Ascending aorta (tissue), 2 donors: ENCODE measurements around the gene TPX2. TPM values are rescaled to one million over a fixed set of nuclear protein-coding genes. Genes with fewer than 3 reads are reported as not detected.
A peak's percentile ranks its signal among the peaks of the same experiment; 100 is the strongest.

Experiments
- DNase-seq, 2 donors: peaks; one replicate each; pipeline ENCODE4 v3.0.0-alpha.2; 2019; ENCODE audit warnings: low spot score in 2 of 2
- H3K27ac ChIP-seq, 2 donors: fragments of 200-600 bp; sonication (generic); one replicate each; pipeline ENCODE4 v1.5.1; 2016 to 2017; ENCODE audit warnings: mild to moderate bottlenecking in 1 of 2
- H3K27me3 ChIP-seq: fragments of 200-600 bp; sonication (generic); one replicate; pipeline ENCODE4 v1.5.1; 2017
- H3K36me3 ChIP-seq, 2 donors: fragments of 200-600 bp; sonication (generic); one replicate each; pipeline ENCODE4 v1.5.1; 2016
- H3K4me1 ChIP-seq, 2 donors: fragments of 200-600 bp; sonication (generic); one replicate each; pipeline ENCODE4 v1.5.1; 2016 to 2017; ENCODE audit warnings: mild to moderate bottlenecking in 1 of 2
- H3K4me3 ChIP-seq, 2 donors: fragments of 200-600 bp; sonication (generic); one replicate each; pipeline ENCODE4 v1.5.1; 2016 to 2017; ENCODE audit warnings: mild to moderate bottlenecking in 1 of 2
- H3K9me3 ChIP-seq, 2 donors: fragments of 200-600 bp; sonication (generic); one replicate each; pipeline ENCODE4 v1.5.1; 2016
- CTCF ChIP-seq, 3 experiments: fragments of 200-600 bp in 2 of 3; fragments of 450-650 bp in 1 of 3; sonication (generic) in 2 of 3; IDR thresholded peaks; one replicate each; pipeline ENCODE4 v1.5.1; 2016 to 2019; ENCODE audit warnings: antibody characterized with exemption in 3 of 3, mild to moderate bottlenecking in 1 of 3, moderate library complexity in 1 of 3
- intact Hi-C: fragments of 100-400 bp; cut with DNase I; formaldehyde crosslinking; loops from one replicate; pipeline ENCODE4 v1.15.1; 2023
- total RNA-seq: library from RNA; depleted of rRNA; stranded (reverse); fragments of >200 nt; gene quantifications from one replicate; pipeline ENCODE4 v1.1.0, GENCODE V29; 2016

Gene TPX2
- total RNA-seq, 1 donor from 2014 or later: not detected

DNA sequence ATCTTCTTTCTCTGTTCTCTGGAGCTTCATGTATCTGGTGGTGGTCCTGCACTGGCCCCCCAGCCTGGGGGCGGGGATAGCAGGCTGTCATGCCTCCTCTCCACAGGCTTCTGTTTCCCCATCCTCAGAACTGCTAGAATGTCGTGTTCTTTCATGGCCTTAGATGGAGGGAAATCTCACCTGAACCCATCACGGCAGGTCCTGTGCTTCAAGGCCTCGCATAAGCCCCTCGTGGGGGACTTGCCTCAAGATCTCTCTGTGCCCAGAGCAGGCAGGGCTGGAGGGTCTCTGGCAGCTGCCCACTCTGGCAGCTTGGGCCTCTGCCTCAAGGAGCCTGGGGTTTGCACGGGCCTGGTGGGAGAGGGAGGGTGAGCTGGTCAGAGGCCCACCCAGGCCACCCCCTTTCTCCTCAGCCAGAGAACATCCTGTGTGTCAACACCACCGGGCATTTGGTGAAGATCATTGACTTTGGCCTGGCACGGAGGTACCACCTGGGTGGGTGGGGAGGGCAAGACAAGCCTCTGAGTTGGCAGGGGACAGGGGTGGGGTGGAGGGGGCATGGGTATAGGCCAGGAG lies 91.4 kb downstream of the TPX2 start:
- Histone ChIP-seq H3K4me3 (no peak overlapping the region), H3K9me3 (no peaks in the 10 kb centered on the region), H3K27me3 (no peaks in the 10 kb centered on the region), H3K27ac (no peak overlapping the region), H3K36me3 (no peaks in the 10 kb centered on the region), H3K4me1 (peaks cover 0 to 4% of the 10 kb centered on the region in 2 donors)
- intact Hi-C loops: no loop called here
- TF ChIP-seq CTCF (IDR thresholded peaks at IDR 0.05): no peak
- DNase-seq: no peak

- Histone ChIP-seq H3K4me1 (peaks cover 7 to 11% of the 10 kb centered on the region in 2 donors), H3K27ac (no peak overlapping the region), H3K27me3 (no peaks in the 10 kb centered on the region), H3K9me3 (no peaks in the 10 kb centered on the region), H3K4me3 (no peak overlapping the region), H3K36me3 (no peaks in the 10 kb centered on the region)
- no peak for TF ChIP-seq CTCF (IDR thresholded peaks at IDR 0.05)
- intact Hi-C loops: no loop called here
- no peak for DNase-seq
These were observed 92.1 kb downstream of the TPX2 start for GRCh38 chr20:31831211-31831610.

DNA sequence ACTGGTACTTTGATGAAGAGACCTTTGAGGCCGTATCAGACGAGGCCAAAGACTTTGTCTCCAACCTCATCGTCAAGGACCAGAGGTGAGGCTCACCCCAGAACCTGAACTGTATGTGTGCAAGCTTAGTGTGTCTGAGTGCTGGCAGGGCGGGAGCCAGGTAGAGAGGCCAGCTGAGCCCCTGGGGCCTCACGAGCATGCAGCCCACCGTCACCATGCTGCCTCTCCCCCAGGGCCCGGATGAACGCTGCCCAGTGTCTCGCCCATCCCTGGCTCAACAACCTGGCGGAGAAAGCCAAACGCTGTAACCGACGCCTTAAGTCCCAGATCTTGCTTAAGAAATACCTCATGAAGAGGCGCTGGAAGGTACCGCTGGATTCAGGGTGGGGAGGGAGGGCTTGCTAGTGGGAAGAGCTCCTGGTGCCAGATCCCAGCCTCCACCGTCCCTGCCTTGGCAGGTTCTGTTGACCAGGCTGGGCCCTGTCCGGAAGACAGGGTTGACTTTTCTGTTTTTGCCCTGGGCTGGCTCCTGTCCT lies 92.7 kb downstream of the TPX2 start:
- Histone ChIP-seq H3K9me3 (no peaks in the 10 kb centered on the region), H3K27me3 (no peaks in the 10 kb centered on the region), H3K4me3 (no peak overlapping the region), H3K36me3 (no peaks in the 10 kb centered on the region), H3K4me1 (peaks cover 13 to 17% of the 10 kb centered on the region in 2 donors), H3K27ac (no peak overlapping the region)
- no peak for DNase-seq
- intact Hi-C loops: no loop called here
- TF ChIP-seq CTCF (IDR thresholded peaks at IDR 0.05): no peak

DNA sequence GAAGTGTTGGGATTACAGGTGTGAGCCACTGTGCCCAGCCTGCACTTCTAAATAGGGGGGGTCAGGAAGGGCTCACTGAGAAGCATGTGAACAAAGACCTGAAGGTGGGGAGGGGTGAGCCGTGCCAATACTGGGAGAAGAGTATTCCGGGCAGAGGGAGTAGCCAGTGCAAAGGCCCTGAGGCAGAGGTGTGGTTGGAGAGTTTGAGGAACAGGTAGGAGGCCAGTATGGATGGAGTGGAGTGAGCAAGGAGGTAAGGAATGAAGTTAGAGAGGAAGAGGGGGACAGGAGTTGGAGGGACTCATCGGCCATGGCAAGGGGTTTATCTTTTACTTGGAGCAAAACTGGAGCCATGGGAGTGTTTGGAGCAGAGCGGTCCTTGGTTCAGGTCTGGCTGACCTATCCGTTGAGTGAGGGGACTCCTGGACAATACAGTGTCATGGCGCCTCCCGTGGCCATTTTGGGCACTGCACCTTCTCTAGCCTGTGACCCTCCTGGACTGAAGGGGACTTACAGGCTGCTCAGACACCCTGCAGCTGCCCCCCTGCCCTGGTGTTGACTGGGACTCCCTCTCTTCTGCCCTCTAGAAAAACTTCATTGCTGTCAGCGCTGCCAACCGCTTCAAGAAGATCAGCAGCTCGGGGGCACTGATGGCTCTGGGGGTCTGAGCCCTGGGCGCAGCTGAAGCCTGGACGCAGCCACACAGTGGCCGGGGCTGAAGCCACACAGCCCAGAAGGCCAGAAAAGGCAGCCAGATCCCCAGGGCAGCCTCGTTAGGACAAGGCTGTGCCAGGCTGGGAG lies 94.2 kb downstream of the TPX2 start:
- intact Hi-C loops: no loop called here
- no peaks in the 10 kb centered on the region for H3K27me3 ChIP-seq
- no peak overlapping the region for H3K4me3 ChIP-seq
- H3K4me1 ChIP-seq: peaks cover 23 to 31% of the 10 kb centered on the region in 2 donors
- no peaks in the 10 kb centered on the region for H3K36me3 ChIP-seq
- TF ChIP-seq CTCF (IDR thresholded peaks at IDR 0.05): peak; percentile 59 to 85 (median 84)
- H3K27ac ChIP-seq: peak overlapping the region in 1 of 2 donors; percentile 9
- H3K9me3 ChIP-seq: no peaks in the 10 kb centered on the region
- DNase-seq: no peak

DNA sequence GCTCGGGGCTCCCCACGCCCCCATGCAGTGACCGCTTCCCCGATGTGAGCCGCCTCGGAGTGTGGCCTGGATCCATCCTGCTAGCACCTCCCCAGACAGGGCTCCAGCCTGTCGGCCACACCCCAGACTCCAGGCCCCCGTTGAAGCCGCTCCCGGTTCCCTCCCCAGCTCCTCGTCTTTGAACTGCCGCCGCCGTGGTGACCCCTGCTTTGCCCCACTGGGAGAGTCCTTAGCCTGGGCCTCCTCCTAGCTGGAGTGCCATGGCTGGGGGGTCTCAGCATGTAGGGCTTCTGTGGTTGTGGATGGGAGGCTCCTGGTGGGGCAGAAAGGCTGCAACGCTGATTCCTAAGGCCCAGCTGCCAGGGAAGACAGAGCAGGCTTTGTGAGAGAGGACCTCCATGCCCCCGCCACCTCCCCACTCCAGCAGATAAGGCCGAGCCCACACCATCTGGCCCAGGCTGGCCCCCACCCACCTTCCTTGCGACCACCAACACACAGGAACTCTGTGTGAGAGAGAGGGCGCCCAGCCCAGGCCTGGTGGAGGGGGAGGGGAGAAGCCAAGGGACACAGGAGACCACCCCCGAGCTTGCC lies 94.9 kb downstream of the TPX2 start:
- Histone ChIP-seq H3K36me3 (no peaks in the 10 kb centered on the region), H3K9me3 (no peaks in the 10 kb centered on the region), H3K4me3 (no peak overlapping the region), H3K27ac (peak overlapping the region in 1 of 2 donors; percentile 9), H3K27me3 (no peaks in the 10 kb centered on the region), H3K4me1 (peaks cover 23 to 38% of the 10 kb centered on the region in 2 donors)
- intact Hi-C loops: no loop called here
- TF ChIP-seq CTCF (IDR thresholded peaks at IDR 0.05): no peak
- DNase-seq: no peak
